Panc1 (cell line): ENCODE results near the gene ARFIP1. TPM values are rescaled to one million over a fixed set of nuclear protein-coding genes. Genes with fewer than 3 reads are reported as not detected.

Source experiments
- ATAC-seq: fragments of 200-7000 bp; cut with Tn5 transposase; 2 replicates; pipeline ENCODE4 v1.9.1; 2020; ENCODE audit warnings: mild to moderate bottlenecking, moderate library complexity
- BruUV-seq: library from RNA; stranded (reverse); fragments of 400-500 nt; replicated peaks from 2 replicates; lab custom pipeline; 2021; lab: Mats Ljungman, UMichigan
- CTCF ChIA-PET: fragments of 300-600 bp; sonication (Branson Sonifier 250); formaldehyde crosslinking; loops from one replicate; lab custom pipeline; 2022; ENCODE audit warnings: antibody characterized with exemption; lab: Charles Lee
- POLR2A ChIA-PET: fragments of 300-600 bp; sonication (Branson Sonifier 250); formaldehyde crosslinking; loops from one replicate; lab custom pipeline; 2022; ENCODE audit warnings: antibody characterized with exemption; lab: Charles Lee
- DNase-seq: peaks from one replicate; pipeline ENCODE4 v3.0.0-alpha.2; 2010; ENCODE audit warnings: low read depth, low spot score
- H3K27ac ChIP-seq: 2 replicates; pipeline ENCODE4 v1.5.1; 2011; ENCODE audit warnings: mild to moderate bottlenecking, low read length, inconsistent platforms
- H3K27me3 ChIP-seq: fragments of 200-500 bp; sonication (Bioruptor generic); 2 replicates; pipeline ENCODE4 v1.6.0; 2014; ENCODE audit warnings: low read length, inconsistent platforms; ENCODE audit not compliant: control insufficient read depth, insufficient read depth
- H3K36me3 ChIP-seq: fragments of 200-500 bp; sonication (Bioruptor generic); 2 replicates; pipeline ENCODE4 v1.5.1; 2014; ENCODE audit warnings: inconsistent platforms, mild to moderate bottlenecking, low read length, moderate library complexity; ENCODE audit not compliant: control insufficient read depth, insufficient read depth
- H3K4me1 ChIP-seq: 2 replicates; pipeline ENCODE4 v1.5.1; 2011; ENCODE audit warnings: inconsistent platforms, mild to moderate bottlenecking, low read length, moderate library complexity; ENCODE audit not compliant: control insufficient read depth, insufficient read depth
- H3K4me3 ChIP-seq, 2 experiments: 2 replicates each; pipeline ENCODE4 v1.5.1; 2011 to 2012; ENCODE audit warnings: low read depth in 2 of 2, low read length in 2 of 2, mild to moderate bottlenecking in 2 of 2, inconsistent platforms in 1 of 2, moderate library complexity in 1 of 2
- H3K9me3 ChIP-seq: fragments of 200-500 bp; sonication (Bioruptor generic); 2 replicates; pipeline ENCODE4 v1.5.1; 2014; ENCODE audit warnings: low read depth, mild to moderate bottlenecking, inconsistent platforms, low read length, moderate library complexity; ENCODE audit not compliant: control insufficient read depth, insufficient read depth
- POLR2AphosphoS5 ChIP-seq: IDR thresholded peaks from 2 replicates; pipeline ENCODE4 v1.6.1; 2012; ENCODE audit warnings: mild to moderate bottlenecking, low read depth, low read length, moderate library complexity
- SIN3A ChIP-seq: IDR thresholded peaks from 2 replicates; pipeline ENCODE4 v1.6.1; 2012; ENCODE audit warnings: low read depth, mild to moderate bottlenecking, low read length, moderate library complexity, borderline replicate concordance; ENCODE audit not compliant: insufficient read depth
- TCF7L2 ChIP-seq: IDR thresholded peaks from 2 replicates; pipeline ENCODE4 v1.6.1; 2011; ENCODE audit warnings: mild to moderate bottlenecking, low read depth, low read length, inconsistent platforms
- in situ Hi-C: cut with HindIII; loops from 2 replicates; pipeline ENCODE4 v1.10.0; 2016; ENCODE audit warnings: low sequenced_read_pairs, low pct_unique_long_range_greater_than_20kb
- intact Hi-C: fragments of 100-400 bp; cut with micrococcal nuclease; formaldehyde crosslinking; loops from one replicate; pipeline ENCODE4 v1.10.0; 2022; ENCODE audit not compliant: unreplicated experiment
- total RNA-seq: library from RNA; stranded (reverse); gene quantifications from one replicate; pipeline ENCODE4 v1.2.1, GENCODE V29; 2021; ENCODE audit not compliant: unreplicated experiment
- TF ChIP-seq, protein P1 (sequence below), 2 experiments: IDR thresholded peaks; 2 replicates each; pipeline ENCODE4 v1.6.1; 2011 to 2012; ENCODE audit warnings: low read depth in 2 of 2, control low read depth in 1 of 2, low read length in 1 of 2, mild to moderate bottlenecking in 1 of 2, moderate library complexity in 1 of 2; ENCODE audit not compliant: insufficient read depth in 1 of 2
- TF ChIP-seq, protein P2 (sequence below): fragments of 450-650 bp; IDR thresholded peaks from 2 replicates; pipeline ENCODE4 v1.5.1; 2017; ENCODE audit warnings: mild to moderate bottlenecking

ARFIP1 gene
- total RNA-seq, 1 experiment from 2014 or later: 22.2 TPM

DNA sequence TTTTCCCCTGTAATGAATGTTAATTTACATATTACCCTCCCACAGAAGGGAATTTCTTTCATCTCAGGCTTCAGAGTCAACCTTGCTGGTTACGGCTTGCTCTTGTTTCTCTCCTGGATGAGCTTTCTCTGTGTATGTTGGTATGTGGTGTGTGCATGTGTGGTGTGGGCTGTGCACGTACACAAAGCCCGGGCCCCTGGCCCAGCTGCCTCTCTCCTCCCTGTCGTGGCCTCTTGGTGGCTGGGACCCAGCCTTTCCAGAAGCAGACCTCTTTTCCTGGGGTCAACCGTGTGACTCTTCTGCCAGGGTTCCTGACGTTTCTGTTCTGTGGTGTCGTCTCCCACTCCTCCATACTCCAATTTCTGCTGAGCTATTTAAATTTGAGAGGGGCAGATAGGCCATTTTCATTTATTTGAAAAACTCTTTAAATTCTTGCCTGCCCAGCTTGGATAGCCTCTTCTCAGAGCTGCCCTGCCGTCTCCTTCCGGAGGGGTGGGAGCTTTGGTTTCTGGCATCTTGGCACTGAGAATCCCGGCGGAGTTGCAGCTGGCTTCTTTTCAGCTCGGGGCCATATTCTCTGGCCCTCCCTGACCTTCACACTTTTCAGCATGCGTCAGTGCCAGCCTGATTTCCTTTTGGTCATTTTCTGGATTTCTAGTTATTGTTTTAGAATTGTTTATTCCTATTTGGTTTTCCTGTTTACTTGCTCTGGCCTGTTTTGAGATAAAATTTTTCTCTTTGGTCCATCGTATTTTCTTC lies 181.4 kb downstream of the ARFIP1 start:
- Histone ChIP-seq H3K27me3 (no peaks in the 10 kb centered on the region), H3K9me3 (no peaks in the 10 kb centered on the region), H3K27ac (no peak overlapping the region), H3K36me3 (no peaks in the 10 kb centered on the region), H3K4me1 (no peaks in the 10 kb centered on the region), H3K4me3 (no peak overlapping the region)
- POLR2A ChIA-PET: no interaction called here
- CTCF ChIA-PET: no interaction called here
- DNase-seq: no peak
- no peak for ATAC-seq
- intact Hi-C loops: no loop called here
- TF ChIP-seq TCF7L2 (no peak), SIN3A (no peak), POLR2AphosphoS5 (no peak)
- TF ChIP-seq, protein P1, sequence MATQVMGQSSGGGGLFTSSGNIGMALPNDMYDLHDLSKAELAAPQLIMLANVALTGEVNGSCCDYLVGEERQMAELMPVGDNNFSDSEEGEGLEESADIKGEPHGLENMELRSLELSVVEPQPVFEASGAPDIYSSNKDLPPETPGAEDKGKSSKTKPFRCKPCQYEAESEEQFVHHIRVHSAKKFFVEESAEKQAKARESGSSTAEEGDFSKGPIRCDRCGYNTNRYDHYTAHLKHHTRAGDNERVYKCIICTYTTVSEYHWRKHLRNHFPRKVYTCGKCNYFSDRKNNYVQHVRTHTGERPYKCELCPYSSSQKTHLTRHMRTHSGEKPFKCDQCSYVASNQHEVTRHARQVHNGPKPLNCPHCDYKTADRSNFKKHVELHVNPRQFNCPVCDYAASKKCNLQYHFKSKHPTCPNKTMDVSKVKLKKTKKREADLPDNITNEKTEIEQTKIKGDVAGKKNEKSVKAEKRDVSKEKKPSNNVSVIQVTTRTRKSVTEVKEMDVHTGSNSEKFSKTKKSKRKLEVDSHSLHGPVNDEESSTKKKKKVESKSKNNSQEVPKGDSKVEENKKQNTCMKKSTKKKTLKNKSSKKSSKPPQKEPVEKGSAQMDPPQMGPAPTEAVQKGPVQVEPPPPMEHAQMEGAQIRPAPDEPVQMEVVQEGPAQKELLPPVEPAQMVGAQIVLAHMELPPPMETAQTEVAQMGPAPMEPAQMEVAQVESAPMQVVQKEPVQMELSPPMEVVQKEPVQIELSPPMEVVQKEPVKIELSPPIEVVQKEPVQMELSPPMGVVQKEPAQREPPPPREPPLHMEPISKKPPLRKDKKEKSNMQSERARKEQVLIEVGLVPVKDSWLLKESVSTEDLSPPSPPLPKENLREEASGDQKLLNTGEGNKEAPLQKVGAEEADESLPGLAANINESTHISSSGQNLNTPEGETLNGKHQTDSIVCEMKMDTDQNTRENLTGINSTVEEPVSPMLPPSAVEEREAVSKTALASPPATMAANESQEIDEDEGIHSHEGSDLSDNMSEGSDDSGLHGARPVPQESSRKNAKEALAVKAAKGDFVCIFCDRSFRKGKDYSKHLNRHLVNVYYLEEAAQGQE (IDR thresholded peaks at IDR 0.05; ENCODE audit: insufficient read depth in 1 of 2, low read depth in 2 of 2, low read length in 1 of 2): no peak
- TF ChIP-seq, protein P2, sequence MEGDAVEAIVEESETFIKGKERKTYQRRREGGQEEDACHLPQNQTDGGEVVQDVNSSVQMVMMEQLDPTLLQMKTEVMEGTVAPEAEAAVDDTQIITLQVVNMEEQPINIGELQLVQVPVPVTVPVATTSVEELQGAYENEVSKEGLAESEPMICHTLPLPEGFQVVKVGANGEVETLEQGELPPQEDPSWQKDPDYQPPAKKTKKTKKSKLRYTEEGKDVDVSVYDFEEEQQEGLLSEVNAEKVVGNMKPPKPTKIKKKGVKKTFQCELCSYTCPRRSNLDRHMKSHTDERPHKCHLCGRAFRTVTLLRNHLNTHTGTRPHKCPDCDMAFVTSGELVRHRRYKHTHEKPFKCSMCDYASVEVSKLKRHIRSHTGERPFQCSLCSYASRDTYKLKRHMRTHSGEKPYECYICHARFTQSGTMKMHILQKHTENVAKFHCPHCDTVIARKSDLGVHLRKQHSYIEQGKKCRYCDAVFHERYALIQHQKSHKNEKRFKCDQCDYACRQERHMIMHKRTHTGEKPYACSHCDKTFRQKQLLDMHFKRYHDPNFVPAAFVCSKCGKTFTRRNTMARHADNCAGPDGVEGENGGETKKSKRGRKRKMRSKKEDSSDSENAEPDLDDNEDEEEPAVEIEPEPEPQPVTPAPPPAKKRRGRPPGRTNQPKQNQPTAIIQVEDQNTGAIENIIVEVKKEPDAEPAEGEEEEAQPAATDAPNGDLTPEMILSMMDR: no peak
- in situ Hi-C loops: no loop called here
- no TSS peak for BruUV-seq

DNA sequence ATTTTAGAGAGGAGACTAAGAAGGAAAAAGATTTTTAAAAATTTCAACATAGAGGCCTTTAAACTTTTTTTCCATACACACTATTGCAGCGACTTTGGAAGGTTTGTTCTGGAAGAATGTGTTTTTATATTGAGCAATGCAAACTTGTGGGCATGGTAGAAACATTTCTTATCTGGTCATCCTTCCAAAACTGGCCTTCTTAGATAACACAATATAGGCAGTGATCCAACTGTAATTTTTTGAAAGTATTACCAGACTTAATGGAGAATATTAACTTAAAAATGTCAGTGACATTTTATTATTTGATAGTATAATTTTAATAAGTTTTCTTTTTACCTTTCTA lies 182.0 kb downstream of the ARFIP1 start:
- intact Hi-C loops (no loop called here), in situ Hi-C loops (no loop called here)
- Histone ChIP-seq H3K4me3 (no peak overlapping the region), H3K27ac (no peak overlapping the region), H3K27me3 (no peaks in the 10 kb centered on the region), H3K4me1 (no peaks in the 10 kb centered on the region), H3K9me3 (no peaks in the 10 kb centered on the region), H3K36me3 (no peaks in the 10 kb centered on the region)
- TF ChIP-seq, protein P1 (IDR thresholded peaks at IDR 0.05; ENCODE audit: insufficient read depth in 1 of 2, low read depth in 2 of 2, low read length in 1 of 2): no peak
- TF ChIP-seq, protein P2: no peak
- TF ChIP-seq TCF7L2 (no peak), POLR2AphosphoS5 (no peak), SIN3A (no peak)
- ChIA-PET POLR2A (no interaction called here), CTCF (no interaction called here)
- ATAC-seq (no peak), DNase-seq (no peak)
- BruUV-seq: no TSS peak
